Lower leg skin (tissue), 3 donors: ENCODE results near the gene DDX21.

Source experiments
- POLR2A ChIP-seq, 2 donors: fragments of 450-650 bp; IDR thresholded peaks; one replicate each; pipeline ENCODE4 v1.6.1; 2016 to 2017; ENCODE audit warnings: antibody characterized with exemption in 2 of 2, mild to moderate bottlenecking in 1 of 2, moderate library complexity in 1 of 2
- TF ChIP-seq, protein P1 (sequence below), 3 donors: fragments of 450-650 bp; IDR thresholded peaks; one replicate each; pipeline ENCODE4 v1.5.1; 2016; ENCODE audit warnings: antibody characterized with exemption in 3 of 3, mild to moderate bottlenecking in 3 of 3, moderate library complexity in 2 of 3

DNA sequence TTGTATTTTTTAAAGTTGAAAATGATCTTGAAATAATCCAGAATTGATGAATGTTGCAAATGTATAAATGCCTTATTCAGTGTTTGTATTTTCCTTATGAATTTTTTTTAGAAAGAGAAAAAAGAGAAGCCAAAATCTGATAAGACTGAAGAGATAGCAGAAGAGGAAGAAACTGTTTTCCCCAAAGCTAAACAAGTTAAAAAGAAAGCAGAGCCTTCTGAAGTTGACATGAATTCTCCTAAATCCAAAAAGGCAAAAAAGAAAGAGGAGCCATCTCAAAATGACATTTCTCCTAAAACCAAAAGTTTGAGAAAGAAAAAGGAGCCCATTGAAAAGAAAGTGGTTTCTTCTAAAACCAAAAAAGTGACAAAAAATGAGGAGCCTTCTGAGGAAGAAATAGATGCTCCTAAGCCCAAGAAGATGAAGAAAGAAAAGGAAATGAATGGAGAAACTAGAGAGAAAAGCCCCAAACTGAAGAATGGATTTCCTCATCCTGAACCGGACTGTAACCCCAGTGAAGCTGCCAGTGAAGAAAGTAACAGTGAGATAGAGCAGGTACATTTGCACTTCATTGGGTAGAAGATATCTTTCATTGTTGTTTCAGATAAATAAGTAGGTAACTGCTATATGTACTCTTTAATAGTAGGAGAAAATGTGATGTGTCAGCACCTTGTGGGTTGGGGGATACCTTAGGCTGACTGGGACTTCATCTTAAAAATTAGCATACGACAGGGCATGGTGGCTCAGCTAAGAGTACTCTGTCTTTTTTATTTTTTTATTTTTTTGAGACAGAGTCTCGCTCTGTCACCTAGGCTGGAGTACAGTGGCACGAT, 3.9 kb downstream of the DDX21 start:
- TF ChIP-seq POLR2A (IDR thresholded peaks at IDR 0.05), result no peak
- TF ChIP-seq, protein P1, sequence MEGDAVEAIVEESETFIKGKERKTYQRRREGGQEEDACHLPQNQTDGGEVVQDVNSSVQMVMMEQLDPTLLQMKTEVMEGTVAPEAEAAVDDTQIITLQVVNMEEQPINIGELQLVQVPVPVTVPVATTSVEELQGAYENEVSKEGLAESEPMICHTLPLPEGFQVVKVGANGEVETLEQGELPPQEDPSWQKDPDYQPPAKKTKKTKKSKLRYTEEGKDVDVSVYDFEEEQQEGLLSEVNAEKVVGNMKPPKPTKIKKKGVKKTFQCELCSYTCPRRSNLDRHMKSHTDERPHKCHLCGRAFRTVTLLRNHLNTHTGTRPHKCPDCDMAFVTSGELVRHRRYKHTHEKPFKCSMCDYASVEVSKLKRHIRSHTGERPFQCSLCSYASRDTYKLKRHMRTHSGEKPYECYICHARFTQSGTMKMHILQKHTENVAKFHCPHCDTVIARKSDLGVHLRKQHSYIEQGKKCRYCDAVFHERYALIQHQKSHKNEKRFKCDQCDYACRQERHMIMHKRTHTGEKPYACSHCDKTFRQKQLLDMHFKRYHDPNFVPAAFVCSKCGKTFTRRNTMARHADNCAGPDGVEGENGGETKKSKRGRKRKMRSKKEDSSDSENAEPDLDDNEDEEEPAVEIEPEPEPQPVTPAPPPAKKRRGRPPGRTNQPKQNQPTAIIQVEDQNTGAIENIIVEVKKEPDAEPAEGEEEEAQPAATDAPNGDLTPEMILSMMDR (IDR thresholded peaks at IDR 0.05), result no peak
